ENCODE data around the gene SIGLEC7.

GRCh38 chr19:51094696-51095279 lies 47.3 kb upstream of the SIGLEC7 start:
- TF ChIP-seq SPI1 (IDR thresholded peaks at IDR 0.05; ENCODE audit: low read depth, low read length) (no peak), POLR2A (IDR thresholded peaks at IDR 0.05; ENCODE audit: low read depth, low read length) (no peak)
